ENCODE measurements around the gene CA12. TPM values are rescaled to one million over a fixed set of nuclear protein-coding genes. Genes with fewer than 3 reads are reported as not detected.

CA12 gene
- total RNA-seq, 1 experiment from 2014 or later: 64.9 TPM

- peak; percentile 86 for DNase-seq (ENCODE audit: low spot score)
Measured at GRCh38 chr15:63402498-63403253, 21.0 kb upstream of the CA12 start.

DNA sequence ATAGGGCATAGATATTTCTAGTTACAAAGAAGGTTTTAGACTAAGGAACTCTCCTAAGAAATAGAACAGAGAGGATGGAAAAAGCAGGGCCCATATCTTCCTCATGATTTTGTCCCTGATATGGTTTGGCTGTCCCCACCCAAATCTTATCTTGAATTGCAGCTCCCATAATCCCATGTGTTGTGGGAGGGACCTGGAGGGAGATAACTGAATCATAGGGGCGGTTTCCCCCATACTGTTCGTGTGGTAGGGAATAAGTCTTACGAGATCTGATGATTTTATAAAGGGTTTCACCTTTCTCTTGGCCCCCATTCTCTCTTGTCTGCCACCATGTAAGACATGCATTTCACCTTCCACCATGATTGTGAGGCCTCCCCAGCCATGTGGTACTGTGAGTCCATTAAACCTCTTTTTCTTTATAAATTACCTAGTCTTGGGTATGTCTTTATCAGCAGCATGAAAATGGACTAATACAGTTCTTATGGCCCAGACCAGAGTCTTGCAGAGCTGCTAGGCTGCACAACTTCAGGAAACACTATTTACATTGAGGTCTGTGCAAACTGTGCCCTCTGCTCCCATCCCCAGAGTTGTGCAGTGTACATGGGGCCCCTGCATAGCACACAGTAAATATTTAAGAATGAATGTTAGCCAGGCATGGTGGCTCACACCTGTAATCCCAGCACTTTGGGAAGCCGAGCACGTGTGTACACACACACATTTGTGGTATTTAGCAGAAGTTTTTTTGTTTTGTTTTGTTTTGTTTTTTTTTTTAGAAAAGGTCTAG, 20.3 kb upstream of the CA12 start:
- DNase-seq (ENCODE audit: low spot score): no peak

GRCh38 chr15:63401078-63401477, 19.4 kb upstream of the CA12 start:
- DNase-seq (ENCODE audit: low spot score): no peak

GRCh38 chr15:63398456-63398855, 16.8 kb upstream of the CA12 start:
- no peak for DNase-seq (ENCODE audit: low spot score)

DNA sequence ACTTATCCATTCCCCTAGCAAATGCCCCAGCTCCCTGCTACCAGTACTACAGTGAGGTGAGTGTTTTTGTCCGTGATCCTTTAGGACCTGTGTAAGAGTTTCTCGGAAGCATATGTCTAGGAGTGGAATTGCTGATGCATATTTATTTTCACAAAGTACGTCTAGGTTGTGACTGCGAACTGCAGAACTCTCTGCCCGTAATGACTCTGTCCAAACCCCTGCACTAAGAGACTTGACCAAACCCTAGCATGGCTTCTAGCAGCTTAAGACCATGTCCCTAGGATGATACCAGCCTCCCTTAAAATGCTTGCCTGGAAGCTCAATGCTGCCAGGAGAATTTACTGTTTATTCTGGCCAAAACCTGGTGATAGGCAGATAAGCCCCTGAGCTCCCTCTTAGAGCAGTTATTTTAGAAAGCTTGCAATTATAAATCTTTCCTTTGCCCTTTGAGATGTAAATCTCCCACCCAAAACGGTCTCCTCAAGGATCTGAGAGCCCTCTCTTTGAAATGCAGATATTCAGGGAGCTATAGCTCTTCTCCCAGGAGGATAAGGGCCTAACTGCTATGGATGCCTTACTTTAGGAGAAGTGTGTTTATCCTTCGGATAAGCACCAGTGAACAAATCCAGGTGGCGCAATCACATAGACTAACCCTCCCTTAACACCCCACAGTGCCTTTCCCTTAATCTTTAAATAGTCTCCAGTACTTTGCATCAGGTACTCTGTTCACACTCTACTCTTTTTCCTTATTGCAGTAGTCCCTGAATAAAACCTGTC, 14.7 kb upstream of the CA12 start:
- no peak for DNase-seq (ENCODE audit: low spot score)

GRCh38 chr15:63395730-63396151, 14.1 kb upstream of the CA12 start:
- DNase-seq (ENCODE audit: low spot score): no peak

- no peak for DNase-seq (ENCODE audit: low spot score)
Measured at GRCh38 chr15:63392361-63393009, 10.8 kb upstream of the CA12 start.

- no peak for DNase-seq (ENCODE audit: low spot score)
Measured at GRCh38 chr15:63391669-63392360, 10.2 kb upstream of the CA12 start.

DNA sequence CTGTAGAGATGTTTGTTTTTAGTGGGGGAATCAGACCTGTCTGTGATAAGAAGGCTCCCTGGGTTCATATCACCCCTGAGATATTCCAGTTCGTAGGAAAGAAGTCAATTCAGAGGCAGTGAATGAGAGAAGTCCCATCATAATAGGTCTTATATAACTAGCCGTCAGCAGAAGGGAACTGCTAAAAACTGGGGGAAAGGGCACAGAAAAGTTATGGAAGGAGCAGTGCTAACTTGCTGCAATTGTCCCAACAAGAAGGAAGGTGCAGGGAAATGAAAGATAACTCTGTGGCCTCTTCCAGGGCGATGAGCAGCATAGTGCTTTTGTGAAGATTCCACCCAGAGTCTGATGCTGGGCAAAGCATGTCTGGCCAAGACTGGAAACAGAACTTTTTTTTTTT, 9.0 kb upstream of the CA12 start:
- no peak for DNase-seq (ENCODE audit: low spot score)

DNA sequence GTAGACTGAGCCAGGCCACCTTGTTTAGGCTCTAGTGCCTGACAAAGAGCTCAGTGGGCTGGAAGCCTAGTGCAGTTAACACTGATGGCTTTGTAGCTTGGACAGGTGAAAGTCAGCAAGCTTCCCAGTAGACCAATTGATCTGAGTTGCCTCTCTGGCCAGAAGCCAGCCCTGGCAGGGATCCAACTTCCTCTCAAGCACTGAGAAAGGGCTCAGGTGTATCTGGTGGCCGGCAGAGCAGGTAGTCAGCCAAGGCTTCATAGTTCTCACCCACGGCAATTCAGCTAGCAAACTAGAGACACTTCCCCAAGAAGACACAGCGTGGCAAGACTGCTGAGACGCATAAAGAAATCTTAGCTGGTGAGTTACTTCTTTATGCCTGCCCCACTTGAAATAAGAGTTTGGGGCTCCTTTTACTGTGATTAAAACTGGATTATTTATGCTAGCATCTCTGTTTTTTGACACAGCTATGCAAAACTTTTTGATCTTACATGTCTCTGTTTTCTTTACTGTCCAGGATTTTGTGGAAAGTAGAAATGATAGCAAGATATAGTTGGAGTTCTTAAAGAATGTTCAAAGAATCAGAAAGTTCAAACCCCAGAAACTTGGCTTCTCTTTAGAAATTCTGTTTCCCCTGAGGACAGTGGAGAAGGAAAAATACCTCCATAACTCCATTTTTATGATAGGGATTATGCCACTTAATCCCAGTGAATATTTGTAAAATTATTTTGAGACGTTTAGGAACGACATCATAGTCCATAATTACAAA, 8.4 kb upstream of the CA12 start:
- DNase-seq (ENCODE audit: low spot score): peak; percentile 100

DNA sequence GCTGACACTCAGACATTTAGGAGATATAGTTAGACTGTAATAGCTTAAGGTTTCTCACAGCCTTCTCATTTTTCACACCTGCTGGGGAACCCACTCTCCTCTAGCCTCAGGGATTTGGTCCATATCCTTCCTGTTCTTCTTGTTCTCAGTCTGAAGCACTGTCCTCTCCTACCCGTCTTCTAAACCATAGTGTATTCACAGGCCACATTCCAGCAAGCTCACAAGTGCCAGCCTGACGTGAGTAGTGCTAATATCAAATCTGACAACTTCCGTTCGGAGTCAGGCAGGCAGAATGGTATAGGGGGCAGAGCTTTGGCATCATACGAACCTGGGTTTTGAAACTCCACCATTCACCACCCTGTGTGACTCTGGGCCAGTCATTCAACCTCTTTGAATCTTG, 6.9 kb upstream of the CA12 start:
- no peak for DNase-seq (ENCODE audit: low spot score)

DNA sequence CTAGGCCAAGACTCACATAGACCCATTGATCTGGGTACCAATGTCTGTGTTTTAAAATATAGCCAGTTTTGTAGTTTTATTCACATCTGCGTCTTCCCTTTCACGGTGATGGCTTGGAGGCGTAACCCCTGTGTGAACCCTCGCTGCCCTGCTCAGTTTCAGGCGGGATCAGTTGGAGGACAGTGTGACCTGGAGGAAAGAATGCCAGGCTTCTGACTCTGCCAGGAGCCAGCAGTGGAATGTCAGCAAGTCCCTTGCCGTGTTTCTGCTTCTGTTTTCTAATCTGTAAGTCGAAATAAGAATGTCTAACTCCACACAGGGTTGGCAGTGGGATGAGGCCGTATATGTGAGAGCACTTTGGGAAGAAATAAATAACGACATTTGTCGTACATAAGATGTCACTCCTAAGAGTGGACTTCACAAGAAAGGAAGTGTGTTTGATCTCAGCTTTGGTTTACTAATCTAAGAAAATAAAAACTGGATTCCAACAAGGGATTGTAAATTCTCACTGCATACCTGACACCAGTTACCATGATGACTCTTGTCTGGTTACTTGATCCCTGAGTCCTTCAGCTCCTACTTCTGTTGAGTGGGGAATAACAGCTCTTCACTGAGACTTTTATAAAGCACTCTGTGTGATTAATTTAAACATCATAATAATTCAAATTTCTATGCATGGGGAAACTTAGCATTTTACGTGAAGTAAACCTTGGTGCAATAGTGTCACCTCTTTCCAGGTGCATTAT, 6.3 kb upstream of the CA12 start:
- no peak for DNase-seq (ENCODE audit: low spot score)

DNA sequence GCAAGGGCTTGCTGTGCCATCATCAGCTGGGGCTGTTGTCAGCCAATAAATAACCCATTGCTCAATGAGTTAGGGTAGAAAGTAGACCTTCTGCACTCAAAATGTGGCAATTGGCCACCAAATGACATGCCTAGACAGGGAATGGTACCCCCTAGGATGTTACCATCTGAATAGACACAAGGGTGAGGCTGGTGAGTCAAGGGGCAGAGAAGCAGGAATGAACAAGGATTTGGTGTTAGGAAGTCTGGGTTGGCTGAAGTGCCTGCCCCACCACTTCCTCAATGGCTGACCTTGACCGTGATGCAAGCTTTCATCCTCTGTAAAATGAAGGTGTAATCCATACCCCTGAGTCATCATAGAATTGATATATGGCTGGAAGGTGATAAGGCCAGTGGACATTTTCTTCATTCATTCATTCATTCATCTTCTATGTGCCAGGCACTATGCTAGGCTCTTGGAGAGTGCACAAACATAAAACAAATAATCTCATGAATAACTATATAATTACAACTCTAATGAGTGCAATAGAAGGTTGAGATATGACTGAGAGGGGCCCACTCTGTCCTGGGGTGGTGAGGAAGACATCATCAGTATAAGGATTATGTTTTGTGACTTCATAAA, 4.4 kb upstream of the CA12 start:
- DNase-seq (ENCODE audit: low spot score): no peak

DNA sequence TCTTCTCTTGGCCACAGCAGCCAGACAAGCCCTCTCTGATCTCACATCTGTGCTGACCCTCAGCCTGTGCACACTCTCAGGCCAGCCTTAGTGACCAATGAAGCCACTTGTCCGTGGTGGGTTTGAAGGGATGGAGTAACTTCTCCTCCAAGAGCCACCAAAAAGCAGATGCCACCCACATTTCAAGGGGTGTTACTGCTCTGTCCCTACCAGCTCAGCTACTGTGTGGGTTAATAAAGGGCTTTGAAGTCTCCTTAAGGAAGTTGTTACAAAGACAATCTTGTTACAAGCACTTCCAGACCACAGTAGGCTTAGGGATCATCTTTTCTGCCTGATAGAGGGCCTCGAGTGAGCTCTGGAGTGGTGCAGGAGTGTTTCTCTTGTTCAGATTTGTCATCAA, 3.3 kb upstream of the CA12 start:
- no peak for DNase-seq (ENCODE audit: low spot score)

- DNase-seq (ENCODE audit: low spot score): no peak
Measured at GRCh38 chr15:63382966-63383710, 1.5 kb upstream of the CA12 start.

DNA sequence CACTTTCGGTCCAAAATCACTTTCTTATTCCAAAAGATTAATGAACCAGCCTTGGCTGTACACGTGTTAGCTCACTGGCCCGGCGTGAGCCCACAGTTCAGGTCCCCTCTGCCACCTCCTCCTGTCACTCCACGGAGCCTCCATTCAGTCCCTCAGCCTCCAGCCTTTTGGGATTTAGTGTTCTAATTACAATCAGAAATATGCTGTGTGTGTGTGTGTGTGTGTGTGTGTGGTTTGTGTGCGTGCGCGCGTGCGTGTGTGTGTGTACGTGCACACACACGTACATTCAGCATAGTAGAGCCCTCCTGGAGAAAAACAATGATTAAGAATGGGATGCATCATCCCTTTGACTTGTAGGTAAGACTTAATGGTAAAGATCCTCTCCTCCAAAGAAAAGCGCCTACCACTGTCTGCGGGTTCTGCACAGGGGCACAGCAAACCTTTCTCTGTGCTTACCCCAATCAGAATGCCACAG, 801 bp downstream of the CA12 start:
- peak; percentile 48 for DNase-seq (ENCODE audit: low spot score)

GRCh38 chr15:63380151-63380807, 1.4 kb downstream of the CA12 start:
- peak; percentile 42 for DNase-seq (ENCODE audit: low spot score)
